HG02588 (cell line): ENCODE measurements around the gene NRM.

Experiments used
- ATAC-seq: cut with Tn5 transposase; IDR thresholded peaks from one replicate; pipeline ENCODE4 v1.9.1; 2021; ENCODE audit warnings: mild to moderate bottlenecking, moderate library complexity; ENCODE audit not compliant: unreplicated experiment

NRM gene

DNA sequence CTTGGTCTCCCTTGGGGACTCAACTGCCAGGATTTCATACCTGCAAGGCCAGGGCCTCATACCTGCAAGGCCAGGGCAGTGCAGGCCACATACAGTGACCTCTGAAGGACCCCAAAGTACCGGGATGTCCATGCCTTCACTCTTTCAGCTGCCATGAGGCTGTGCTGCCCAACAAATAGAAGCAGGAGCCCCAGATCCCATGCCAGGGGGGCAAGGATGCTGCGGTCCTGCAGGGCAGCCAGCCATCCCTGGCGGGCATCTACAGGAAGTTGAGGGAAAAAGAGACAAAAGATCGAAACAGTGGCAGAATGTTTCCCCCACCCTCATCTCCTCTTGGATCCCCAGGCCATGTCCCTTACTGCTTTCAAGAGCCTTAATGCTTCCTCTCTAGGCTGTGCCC lies 799 bp downstream of the NRM start:
- no peak for ATAC-seq

DNA sequence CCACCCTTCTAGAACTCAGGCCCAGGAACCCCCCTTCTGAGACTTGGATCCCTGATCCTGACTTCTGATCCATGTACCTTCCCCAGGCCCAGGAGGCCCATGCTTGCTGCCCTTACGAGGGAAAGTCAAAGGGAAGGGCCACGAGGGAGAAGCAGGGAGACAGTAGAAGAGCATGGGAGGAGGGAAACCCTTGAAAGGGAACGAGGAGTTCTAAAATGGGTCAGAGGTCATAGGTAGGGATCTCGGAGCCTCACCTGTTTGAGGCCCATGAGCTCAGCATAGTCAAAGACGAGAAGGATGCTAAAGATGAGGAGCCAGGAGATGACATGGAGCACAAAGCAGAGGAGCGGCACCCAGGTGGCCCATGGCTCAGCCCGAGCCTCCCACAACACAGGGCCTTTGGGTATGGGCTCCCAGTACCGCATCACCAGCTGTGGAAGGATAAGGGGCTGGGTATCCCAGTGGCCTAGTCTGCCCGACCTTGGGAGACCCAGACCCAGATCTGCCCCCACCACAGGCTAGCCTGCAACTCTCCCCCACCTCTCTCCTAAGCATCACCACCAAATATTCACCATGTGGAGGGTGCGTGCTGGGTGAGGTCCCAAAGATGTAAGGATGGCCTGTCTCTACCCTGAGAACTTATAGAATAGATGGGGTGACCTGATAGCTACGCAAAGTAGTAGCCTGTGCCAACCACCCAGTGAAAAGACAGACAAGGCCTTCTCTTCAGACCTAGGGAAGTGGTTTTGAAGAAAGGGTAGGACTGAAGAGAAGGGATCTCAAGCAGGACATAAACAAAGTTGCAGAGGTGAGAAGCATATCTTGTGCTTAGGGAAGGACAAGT lies 1.5 kb downstream of the NRM start:
- no peak for ATAC-seq

DNA sequence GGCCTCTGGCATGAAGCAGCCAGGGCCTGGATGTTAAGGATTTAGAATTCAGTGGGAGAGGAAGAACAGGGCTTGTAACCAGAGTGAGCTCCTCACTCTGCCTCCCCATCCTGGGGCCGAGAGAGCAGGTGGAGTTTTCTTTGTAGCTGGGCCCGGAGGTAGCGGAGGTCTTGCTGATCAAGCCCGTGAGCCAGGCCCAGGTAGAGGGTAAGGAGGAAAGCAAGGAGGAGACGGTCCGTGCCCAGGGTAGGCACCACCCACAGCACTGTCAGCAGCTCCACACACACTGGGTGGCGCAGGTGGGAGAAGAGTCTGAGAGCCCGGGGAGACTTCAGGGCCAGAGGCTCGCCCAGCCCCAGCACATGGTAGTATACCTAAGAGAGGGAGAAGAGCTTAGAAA lies 2.2 kb downstream of the NRM start:
- ATAC-seq = no peak

DNA sequence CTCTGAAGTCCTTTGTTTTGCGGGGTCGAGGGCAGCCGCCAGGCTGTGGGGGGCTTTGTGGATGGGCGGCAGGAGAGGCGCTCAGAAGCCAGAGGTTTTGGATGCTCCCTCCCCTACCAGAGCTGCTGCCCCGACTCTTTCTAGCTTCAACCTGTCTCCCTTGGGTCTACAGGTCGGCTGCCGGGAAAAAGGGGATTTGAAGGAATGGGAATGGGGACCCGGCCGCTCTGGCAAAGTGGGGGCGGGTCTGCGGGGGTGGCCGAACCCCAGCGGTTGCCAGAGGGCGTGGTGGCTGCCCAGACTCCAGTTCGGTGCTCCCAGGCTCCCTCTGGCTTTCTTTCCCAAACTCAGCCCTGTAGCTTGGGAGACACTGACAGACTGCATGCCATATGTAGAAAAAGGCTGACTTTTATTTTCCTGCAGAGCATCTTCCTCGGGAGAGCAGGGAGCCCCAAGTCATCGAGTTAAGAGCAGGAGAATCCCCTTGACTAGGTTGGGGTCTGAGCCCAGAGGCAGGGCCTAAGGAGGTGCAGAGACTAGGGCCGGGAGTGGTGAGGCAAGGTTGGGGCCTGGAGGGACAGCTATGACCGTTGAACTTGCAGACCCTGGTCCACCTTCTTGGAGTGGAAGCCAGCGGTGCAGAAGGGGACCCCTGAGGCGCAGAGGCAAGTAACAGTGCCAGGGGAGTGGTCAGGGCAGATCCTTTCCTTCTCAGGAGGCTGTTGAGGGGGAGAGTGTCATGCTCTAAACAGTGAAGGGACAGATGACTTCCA lies 2.9 kb downstream of the NRM start:
- ATAC-seq = no peak

DNA sequence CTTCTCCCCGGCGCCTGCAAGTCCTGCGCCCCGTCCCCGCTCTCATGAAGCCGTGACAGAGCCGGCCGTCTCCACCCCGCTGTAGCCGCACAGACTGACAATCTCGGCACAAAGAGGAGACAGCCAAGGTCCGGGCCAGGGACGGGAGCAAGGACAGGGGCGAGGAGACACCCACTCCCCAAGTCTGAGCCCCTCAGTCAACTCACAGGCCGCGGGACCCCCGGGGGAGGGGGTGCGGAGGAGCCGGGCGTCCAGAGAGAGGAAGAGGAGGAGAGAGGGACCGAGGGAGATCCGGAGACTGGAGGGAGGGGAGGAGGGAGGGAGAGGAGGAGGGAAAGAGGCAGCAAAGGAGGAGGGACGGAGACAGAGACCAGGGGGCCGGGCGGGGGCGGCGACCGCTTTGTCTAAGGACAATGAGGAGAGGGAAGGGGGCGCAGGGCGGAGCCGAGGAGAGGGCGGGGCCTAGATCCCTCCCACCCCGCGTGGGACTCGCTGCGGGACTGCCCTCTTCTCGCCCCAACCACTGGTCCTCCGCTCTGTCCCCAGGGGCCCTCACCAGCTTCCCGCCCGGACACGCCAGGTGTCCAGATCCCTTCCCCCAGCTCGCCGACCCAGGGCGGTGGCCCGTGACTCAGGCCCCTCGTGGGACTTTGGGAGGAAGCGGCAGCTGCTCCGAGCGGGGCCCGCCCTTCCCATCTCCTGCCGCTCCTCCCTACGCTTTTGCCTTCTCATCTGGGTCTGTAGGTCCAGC lies 3.7 kb downstream of the NRM start:
- peak; percentile 38 for ATAC-seq

DNA sequence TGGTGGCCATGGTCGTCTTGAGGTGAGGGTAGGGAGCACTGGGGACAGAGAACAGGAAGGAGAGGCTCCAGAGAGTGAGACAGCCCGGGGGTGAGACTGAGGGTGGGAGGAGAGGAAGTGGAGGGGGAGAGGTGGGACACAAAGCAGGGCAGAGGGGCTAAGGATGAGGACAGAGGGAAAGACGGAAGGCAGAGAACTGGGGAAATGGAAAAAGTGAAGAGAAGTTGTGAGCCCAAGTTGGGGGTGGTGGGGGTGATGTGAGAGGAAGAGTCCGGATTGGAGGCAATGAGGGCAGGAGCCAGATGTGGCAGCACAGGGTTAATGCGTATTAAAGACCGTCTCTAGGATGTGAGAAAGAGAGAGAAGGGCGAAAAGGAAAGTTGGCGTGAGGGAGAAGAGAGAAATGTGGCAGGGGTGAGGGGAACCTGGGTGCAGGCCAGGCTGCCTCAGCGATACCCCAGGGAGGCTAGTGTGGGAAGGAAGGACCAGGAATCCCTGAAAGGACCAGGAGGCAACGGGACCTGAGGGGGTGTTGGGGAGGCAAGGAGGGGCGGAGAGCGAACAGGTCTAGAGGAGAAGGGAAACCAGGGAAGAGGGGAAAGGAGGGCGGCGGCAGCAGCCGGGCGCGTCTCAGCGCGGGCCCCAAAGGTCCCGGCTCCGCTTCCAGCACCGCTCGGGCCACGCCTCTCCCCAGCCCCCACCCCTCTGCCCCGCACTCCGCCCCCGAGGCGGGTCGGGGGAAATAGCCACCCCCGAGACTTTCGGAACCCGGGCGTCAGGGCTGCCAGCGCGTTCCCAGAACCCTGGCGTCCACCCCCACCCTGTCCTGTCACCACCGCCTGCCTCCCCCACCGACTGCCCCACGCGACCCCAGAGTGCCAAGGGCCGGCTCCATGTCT lies 4.5 kb downstream of the NRM start, which contains the start of gene PPP1R18:
Gene PPP1R18 (minus strand): TSS at position 637 of the 899 bp plus-strand sequence. CDS start 627 bp downstream, at position 10.
- ATAC-seq = peak; percentile 24

DNA sequence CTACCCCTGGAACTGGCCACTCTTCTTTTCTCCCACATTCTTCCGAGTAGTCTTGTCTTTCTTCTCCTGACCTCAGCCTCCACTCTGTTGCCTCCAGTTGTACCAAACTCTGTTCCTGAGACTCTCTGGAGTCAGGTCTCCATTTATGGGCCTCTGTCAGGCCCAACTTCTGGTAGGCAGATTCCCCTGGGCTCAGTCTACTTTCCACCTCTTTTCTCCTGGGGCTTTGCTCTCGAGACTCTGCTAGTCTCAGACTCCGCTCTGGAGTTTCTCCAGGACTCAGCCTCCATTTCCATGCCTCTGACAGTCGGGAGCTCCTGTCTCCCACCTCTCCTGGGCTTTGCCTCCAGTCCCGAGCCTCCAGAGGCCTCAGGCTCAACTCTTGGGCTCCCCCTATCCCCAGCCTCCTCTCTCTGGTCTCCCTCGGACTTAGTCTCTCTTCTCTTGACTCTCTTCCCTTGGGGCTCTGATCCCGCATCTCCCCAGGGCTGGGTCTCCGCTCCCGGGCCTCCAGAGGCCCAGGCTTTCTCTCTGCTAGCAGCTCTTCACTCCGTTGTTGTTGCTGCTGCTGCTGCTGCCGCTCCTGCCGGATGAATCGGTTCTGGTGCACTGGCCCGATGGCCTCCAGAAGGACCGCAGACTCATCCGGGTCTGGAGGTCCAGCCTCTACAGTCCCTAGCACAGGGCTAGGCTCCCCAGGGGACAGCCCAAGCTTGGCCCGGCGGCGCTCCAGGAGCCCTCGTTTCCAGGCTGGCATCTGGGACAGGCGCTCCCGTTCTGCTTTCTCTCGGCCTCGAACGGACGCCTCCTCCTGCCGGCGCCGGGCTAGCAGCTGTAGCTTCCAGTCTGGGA lies 5.4 kb downstream of the NRM start:
- ATAC-seq = no peak

DNA sequence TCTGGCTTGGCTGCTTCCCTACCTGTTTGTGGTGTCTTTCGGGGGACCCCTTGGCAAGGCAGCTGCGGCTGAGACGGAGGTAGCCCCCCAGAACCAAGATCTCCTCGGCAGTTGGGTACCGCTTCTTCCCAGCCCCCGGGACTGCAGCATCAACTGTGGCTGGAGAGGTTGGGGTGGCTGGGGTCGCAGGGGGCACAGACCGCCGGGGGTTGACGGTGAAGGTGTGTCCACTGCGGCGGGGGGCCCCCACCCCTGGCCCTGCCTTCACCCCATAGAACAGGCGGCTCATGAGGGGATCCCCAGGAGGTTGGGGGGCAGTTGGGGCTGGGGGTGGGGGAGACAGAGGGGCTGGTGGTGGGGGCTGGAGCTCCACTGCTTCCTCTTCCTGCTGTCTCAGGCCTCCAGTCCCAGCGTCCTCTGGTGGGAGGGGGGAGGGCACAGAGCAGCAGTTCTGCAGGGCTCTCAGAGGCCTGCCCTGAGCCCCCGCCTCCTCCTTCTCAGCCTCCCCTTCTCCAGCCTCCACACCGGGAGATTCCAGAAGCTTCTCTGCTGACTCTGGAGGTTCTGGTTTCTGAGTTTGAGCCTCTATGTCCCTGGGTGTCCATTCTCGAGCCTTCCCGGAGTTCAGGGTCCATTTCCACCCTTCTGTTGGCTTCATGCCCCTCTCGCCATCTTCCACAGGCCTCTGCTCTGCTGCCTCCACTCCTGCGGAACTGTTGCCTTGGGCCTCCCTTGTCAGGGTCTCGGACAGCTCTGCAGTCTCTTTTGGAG lies 6.2 kb downstream of the NRM start:
- ATAC-seq = no peak

DNA sequence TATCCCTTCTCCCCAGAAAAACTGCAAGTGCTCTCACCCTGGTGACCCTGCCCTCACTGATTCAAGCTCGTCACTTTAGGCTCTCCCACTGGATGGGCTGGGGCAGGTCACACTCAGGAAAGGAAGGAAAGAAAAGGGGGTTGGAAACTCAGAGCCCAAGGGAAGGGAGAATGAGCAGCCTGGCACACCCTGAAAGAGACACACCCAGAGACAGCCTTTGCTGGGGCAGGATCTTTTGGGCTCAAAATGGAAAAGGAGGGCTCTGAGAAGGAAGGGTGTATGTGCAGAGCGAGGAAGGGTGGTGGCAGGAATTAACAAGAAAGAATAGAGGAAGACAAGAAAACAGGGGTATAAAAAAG lies 6.8 kb downstream of the NRM start:
- ATAC-seq = no peak

DNA sequence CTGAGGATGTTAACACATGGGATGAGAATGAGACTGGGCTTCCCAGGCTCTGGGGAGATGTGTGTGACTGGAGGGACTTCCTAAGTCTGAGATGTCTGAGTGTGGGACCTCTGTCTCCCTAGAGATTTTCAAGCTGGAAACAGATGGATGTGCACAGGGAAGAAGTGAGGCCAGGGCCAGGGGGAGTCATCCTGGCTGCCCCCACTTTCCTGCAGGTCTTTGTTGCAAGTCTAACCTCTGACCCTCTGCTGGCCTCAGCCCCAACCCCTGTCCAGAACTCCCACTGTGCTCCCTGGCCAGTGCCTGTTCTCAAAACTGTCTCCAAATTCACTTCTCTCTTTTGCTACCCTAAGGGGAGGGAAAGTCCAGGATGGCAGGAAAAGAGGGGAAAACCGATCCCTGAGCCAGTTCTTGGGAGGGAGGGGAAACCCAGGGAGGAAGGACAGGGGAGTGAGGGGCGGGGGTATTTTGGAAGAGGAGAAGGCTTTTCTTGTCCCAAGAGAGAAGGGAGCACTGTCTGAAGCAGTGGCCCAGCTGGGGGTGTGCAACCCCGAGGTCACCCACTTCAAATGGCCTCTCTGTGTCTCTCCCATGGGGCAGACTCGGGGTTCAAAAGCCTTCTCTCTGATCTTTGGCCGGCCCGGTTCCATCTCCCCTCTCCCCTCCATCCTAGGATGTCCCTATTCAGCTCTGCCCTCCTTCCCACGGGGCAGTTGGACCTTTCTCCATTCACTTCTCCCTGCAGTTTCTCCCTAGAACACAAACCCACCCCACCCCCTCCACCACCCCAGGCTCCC lies 7.4 kb downstream of the NRM start:
- no peak for ATAC-seq

DNA sequence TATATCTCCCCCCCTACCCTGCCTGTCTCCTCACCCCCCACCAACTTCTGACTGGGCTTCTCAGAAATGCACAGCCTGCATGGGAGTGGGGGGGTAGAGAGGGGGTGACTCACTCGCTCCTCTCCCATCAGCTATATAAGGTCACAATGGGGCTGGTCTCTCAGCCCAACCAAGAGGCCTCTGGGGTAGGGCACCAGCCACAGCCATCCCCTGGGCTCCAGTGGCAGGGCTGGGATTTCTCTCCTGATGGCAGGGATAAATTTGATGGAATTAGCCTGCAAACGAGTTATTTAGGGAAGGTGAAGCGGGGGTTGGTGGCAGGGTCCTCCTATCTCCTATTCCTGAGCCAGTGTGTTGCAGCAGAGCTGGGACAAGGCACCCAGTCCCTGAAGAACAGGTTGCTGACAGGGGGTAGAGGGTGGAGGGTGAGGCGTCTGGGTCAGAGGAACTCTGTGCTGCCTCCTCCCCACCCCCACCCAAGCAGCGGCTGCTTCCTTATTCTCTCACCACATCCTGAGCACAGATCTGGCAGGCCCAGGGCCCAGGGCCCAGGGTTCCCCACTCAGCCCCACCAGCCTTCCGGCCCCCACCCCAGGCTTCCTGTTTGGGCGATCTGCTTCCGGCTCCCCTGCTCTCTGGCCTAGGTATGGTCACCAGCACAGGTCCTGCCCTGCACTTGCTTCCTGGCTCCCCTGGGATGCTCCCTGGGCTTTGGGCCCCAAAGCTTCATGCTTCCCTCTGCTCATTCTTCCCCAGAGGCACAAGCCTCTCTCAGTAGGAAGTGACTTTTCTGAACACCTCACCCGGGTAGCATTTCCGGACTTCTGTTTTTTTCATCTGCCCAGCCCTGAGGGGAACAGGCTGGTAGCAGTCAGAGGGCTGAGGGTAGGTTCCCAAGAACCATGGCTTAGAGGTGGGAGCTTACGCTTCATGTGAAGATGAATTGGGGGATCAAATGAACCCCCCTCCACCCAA lies 8.4 kb downstream of the NRM start:
- ATAC-seq = peak; percentile 37

DNA sequence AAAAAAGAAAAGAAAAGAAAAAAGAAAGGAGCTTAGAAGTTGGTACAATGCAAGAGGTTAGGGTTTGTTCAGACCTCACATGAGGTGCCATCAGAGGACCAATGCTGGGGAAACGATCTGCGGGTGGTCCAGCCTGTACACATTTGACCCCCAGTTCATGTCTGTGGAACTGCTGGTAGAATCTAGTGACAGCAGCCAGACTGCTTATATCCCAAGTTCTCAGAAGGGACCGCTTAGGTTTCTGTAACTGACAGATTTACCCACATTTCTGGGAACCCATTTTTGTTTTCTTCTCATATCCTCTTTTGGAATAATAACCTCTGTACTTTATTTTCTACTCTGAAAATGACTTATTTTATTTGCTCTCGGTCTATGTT lies 9.0 kb downstream of the NRM start:
- ATAC-seq = no peak

DNA sequence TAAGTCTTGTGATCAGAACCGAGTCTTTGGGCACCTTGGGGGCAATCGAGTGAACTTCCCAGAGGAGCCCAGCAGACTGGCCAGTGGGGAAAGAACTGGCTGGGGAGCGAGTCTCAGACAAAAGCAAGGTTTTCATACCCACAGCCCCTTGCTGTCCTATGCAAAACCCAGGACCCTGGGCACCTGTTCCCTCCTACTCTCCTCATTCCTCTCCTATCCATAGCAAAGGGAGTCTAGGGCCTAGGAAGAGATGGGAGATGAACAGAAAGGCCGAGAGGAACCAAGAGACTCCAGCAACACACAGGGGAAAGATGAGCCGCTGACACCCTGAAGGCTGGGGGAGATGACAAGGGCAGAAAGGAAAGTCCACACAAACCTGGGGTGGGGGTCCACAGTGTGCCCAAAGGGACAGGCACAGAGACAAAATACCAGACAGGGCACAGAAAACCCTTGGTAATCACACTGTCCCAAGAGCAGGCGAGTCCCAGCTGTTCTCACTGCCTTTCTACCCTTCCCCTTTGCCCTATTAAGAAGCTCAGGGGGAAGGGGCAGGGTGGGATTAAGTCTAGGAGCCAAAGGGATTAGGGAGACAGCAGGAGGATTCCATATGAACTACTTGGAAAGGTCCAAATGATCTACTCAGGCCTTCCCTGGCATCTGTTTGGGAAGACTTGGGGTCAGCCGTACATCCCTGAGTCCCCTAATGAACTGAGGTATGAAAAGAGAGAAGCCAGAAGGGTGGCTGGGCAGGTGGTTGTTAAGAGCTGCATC lies 10.8 kb downstream of the NRM start:
- ATAC-seq = no peak

DNA sequence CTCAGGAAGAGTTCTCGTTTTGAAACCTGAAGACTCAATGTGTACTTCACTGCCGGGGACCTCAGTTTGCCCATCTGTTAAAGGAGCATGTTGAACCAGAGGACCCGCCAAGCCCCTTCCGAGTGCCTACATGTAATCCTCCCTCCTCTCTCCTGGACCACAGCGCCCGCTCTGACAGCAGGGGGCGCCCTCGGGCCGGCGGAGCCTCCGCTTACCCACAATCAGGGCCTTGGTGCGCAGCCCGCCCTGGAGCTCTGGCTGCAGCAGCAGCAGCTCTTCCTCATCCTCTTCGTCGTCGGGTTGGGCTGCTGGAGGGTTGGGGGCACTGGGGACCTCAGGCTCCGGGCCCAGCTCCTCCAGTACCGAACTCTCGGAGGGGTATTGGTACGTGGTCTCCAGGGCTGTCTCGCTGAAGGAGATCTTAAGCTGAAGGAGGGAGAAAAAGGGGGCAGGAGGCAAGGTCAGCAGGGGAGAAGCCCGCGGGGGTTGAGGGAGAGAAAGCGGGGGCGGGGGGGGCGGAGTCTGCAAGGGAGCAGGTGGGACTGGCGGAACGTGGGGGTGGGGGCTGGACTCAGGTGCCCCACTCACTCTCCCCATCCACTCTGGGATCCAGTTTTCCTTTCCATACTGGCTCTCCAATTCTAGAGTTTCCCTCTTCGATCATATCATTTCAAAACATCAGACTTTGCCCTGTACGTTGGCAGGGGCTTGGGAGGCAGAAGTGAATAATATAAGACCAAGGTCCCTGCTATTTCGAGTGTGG lies 11.6 kb downstream of the NRM start:
- ATAC-seq = no peak

DNA sequence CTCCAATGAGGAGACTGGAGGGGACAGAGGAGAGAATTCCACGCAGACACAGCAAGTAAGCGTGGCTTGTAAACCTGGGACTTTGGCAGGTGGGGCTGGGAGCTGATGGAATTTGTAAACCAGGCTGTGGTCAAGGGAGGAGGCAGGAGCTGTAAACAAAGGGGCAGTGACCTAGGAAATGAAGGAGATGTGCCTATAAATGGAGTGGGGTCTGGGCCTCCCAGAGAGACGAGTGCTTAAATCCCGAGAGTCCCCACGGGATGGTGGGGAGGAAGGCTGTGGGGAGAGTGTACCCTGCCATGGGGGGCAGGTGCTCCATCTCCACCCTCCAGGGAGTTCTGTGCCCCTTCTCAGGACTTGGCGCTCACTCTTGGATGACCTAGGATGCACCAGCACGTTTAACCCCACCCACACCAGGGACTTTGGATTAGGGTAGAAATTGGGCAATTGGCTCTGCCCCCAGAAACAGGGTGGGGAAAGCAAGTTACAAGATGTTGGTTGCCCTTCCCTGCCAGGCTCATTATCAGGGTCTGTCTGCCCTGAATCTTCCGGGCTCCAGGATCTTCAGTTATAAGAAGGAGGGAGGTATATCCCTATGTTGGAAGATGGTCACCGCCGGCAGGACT lies 14.0 kb downstream of the NRM start:
- no peak for ATAC-seq
